Renal cortex interstitium (tissue), 11 donors: ENCODE measurements around the gene FILIP1L. TPM values are rescaled to one million over a fixed set of nuclear protein-coding genes. Genes with fewer than 3 reads are reported as not detected.
"Not testable (repeated sequence)": the region's sequence is repeated elsewhere in the genome, so short reads cannot be mapped to it uniquely, and the experiment has no call there.

Source experiments
- DNase-seq, 11 donors: peaks; one replicate each; pipeline ENCODE4 v3.0.0-alpha.2; 2013; ENCODE audit warnings: low read depth in 9 of 11, low spot score in 4 of 11; ENCODE audit errors: extremely low read depth in 1 of 11
- polyA plus RNA-seq, 3 donors: library from polyadenylated mRNA; unstranded; fragments of 120-200 nt; gene quantifications; one replicate each; pipeline ENCODE4 v1.2.1, GENCODE V29; 2013; ENCODE audit not compliant: insufficient read length in 3 of 3

The FILIP1L gene
- polyA plus RNA-seq, 3 donors = 19.5 to 22.1 (median 21.7) TPM

DNA sequence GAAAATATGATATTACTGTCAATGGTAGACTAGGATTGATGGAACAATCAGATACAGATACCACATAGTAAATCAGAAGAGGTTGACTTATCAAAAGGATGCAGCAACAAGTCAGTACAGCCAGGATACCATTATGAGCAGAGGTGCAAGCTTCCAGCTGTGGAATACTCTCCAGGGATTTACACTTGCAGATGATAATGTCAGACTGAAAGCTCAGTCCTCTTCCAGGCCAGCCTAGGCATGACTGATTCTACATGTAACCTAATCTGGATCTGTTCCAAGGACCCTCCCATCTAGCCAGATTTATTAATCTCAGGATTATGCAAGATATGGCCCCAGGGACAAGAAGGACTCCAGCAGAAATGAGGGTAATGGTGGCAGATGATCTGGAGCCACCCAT is 8.2 kb downstream of the FILIP1L start:
- DNase-seq = no peak

DNA sequence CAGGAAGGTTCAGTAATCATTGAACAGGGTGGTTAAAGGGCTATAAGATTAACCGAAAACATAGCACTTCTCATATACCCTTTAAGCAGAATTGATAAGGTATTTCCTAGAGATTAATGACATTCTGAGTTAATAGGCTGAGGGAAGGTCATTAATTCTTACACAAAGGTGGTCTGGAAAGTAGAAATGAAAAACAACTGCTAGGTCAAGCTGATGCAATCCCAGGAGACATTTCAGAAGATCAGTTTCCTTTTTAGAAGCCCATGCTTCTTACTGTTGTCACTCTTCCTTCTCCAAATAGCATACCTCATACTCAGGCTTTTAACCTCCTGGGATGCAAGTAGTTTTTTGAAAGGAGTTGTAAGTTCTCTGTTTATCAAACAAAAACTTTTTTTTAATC is 8.8 kb downstream of the FILIP1L start:
- no peak for DNase-seq

DNA sequence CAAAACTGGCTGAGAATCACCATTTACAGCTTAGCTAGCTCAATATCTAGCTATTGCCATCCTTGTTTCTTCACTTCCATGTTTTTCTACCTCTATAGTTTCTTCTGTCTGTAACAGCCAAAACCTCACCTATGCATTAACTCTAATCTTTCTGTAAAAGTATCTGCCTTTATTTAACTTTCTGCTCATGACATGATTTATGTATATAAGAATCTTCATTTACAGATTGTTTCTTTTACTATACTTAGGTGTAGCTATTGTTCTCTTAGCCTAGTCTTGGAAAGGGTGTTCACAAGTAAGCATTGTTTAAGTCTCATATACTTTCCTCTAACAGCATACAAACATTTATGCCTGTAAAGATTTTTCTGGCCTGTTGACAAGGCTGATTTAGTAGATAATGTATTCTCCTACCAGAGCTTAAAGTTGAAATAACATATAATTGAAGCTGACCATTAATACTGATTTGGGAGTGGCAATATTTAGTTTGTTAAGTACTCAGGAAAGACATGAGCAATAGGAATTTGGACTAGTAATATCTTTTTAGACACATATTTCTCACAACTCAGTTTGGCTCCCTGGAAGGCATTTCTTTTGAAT is 9.4 kb downstream of the FILIP1L start:
- DNase-seq = no peak

DNA sequence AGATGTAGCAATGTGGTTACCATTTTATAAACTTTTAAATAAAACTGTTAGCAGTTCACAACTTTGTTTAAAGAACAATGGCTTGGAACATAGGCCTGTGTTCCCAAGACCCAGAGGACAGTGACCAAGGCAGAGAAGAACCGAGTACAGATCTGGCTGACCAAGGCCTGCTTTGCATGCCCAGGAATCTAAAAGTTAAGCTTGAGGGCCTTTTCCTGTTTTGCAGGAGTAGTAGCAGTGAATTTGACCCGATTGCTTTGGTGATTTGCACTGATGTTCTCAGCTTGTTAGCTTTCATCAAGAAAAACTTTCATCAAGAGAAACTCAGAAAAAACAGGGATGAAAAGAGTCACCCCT is 9.9 kb downstream of the FILIP1L start:
- DNase-seq = no peak

DNA sequence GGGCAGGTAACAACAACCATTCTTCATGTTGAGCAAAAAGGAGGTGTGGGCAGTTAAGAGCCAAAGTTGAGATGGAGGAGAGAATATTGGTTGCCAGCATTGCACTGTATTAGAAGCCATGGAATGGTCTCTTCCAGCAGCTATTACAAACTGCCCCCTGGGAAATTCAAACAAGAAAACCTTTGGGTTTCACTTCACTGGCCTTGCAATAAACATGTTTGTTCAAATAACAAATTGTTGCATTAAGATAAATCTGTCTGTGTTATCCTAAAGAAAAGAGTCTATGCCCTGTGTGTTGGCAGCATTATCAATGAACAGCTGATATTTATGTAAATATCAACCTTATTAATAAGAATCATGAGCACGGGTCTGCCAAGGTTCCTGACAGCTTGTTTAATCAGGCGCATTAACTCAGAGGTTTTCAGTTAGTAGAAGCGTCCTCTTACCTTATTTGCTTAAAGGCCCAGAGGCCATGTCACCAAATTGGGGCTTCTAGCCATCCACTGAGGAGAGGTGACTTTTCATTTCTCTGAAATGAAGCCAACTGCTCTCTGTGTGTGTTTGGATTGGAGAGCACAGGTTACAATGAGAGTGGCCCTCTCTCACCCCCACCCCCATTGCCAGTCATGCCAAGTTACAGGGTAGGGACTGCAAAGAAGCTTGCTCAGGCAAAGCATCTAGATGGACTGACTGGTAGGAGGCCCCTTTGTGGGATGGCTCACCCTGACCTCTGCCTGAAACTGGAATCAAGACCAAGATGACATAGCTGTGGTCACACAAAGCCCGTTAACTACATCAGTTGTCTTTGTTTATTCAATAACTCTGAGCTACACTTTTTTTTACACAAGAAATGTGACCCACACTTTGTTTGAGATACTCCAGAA is 10.5 kb downstream of the FILIP1L start:
- no peak for DNase-seq

DNA sequence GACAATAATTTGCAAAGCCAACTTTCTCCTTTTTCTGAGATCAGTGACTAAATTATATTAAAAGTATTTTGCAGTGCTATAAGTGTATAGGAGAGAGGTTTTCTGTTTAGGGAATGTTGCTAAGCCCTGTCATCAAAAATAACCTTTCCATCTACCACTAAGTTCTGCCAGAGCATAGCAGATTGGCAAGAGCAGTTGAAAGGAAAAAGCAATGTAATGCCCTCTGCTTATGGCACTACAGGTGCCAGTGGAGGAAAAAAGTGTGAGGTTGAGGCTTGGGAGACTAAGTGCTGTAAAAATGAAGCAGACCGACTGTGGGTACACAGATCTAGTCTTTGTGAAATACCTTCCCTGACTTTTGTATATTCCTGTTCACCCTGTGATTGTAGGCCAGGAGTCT is 11.5 kb downstream of the FILIP1L start:
- DNase-seq = no peak

DNA sequence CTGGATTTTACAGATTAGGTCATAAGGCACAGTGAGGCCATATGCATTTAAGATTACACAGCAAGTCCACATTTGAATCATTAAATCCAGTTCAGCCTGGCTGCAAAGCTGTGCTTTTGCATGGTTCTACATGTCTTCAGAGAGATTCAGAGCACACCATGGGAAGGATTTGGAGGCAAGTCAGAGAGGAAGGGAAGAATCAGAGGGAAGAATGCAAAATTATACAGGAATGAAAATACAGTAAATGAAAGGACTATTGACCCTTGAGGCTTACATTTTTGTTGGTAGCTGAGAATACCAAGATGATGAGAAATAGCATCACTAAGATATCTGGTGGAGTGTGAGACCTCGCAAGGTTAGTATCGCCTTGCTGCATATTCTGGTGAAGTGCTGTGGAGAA is 13.9 kb downstream of the FILIP1L start:
- DNase-seq = no peak

DNA sequence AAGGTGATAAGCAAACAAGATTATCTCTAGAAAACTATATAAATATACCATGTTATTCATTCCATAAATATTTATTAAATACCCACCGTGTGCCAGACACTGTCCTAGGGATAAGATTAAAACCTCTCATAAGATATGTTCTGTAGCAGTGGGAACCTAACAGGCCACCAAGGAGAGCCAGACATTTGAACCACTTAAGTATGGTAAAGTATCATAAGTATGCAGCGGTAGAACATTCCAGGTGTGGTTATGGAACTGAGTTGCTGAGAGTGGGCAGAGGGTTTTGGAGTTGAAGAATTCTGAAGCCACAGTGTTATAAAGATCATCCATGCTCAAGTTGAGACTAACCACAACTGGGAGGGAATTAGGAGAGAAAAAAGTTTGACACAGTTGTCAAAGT is 14.7 kb downstream of the FILIP1L start:
- no peak for DNase-seq

DNA sequence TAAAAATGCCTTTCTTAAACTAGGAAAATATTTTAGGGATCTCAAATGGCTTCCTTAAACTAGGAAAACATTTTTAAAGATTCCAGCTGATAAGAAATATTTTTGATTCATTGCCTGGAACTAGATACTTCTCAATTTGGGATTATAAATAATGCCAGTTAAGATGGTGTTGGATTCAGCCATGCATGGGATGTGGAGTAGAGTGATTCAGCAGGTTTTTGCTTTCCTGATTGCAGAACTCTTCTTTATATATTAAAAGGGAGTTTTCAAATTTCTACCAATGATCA is 15.6 kb downstream of the FILIP1L start:
- DNase-seq = no peak

DNA sequence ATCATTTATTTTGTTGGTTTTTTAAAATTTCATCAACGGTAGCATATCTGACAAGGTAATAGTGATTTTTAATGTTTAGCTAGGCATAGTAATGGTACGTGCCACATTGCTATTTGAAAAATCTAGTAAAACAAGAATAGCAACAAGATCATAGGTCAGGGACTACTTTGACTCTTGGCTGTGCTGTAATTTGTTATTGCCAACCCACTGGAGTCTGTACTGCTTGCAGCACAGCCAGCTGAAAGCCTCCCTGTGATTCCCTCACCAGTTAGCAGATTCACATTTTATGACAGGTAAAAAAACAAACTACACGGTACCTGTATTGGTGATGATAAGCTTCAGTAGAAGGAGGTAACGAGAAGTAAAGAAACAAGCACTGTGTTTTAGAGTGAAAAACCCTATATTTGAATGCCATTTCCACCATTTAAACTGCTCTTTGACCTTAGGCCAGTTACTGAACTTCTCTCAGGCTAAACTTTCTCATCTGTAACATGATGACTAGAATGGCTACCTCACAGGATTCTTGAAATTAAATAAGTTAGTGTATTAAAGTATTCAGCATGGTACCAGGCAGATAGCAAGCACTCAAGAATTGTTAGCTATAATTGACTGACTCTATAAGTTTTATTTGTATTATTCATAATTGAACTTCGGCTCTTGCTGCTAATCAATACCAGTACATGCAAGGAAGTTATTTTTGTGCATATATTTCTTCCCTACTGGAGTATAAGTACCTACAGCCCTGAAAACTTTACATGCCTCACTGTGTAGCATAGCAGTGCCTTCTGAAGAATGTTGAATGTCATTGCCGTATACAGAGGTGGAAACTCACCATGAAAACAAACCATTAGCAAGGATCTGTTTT is 16.1 kb downstream of the FILIP1L start:
- DNase-seq = peak in 1 of 11 donors; percentile 30

DNA sequence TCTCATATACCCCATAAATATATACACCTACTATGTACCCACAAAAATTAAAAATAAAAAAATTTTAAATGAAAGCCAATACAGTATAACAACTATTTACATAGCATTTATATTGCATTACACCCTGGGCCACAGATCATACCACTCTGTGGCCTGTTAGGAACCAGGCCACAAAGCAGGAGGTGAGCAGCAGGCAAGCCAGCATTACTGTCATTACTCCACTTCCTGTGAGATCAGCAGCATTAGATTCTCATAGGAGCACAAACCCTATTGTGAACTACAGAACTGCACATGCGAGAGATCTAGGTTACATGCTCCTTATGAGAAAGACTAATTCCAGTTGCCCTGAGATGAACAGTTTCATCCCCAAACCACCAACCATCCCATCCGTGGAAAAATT is 17.4 kb downstream of the FILIP1L start:
- DNase-seq = no peak

DNA sequence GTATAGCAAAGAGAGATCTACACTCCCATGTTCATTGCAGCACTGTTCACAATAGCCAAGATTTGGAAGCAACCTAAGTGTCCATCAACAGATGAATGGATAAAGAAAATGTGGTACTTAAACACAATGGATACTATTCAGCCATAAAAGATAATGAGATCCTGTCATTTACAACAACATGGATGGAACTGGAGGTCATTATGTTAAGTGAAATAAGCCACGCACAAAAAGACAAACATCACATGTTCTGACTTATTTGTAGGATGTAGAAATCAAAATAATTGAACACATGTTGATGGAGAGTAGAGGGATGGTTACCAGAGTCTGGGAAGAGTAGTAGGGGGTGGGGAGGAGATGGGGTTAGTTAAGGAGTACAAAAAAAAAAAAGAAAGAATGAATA is 18.0 kb downstream of the FILIP1L start:
- DNase-seq = not testable (repeated sequence)

DNA sequence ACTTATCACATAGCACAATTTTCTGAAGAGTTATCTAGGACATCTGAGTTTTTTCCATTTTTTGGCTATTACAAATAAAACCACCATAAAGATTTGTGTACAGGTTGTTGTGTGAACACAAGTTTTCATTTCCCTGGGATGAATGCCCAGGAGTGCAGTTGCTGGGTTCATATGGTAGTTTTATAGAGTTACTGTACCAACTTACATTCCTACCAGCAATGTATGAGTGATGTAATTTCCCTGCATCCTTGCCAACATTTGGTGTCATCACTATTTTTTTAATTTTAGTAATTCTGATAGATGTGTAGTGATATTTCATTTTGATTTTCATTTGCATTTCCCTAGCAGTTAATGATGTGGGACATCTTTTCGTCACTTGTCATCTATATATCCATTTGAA is 20.5 kb downstream of the FILIP1L start:
- no peak for DNase-seq

DNA sequence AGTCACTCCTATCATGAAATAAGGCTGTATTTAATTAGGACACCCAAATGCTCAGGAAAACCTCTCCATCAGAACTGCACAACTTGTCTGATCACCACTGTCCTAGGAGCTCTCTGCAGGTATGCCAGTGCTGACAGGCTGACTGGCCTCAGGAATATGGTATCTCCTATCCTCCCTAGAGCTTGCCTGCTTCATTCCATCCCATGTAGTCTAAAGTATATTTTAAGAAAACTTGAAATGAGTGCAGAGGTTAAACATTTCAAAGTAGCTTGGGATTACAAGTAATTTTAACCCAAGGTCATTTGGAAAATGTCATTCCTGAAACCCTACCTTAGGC is 23.7 kb downstream of the FILIP1L start:
- no peak for DNase-seq

DNA sequence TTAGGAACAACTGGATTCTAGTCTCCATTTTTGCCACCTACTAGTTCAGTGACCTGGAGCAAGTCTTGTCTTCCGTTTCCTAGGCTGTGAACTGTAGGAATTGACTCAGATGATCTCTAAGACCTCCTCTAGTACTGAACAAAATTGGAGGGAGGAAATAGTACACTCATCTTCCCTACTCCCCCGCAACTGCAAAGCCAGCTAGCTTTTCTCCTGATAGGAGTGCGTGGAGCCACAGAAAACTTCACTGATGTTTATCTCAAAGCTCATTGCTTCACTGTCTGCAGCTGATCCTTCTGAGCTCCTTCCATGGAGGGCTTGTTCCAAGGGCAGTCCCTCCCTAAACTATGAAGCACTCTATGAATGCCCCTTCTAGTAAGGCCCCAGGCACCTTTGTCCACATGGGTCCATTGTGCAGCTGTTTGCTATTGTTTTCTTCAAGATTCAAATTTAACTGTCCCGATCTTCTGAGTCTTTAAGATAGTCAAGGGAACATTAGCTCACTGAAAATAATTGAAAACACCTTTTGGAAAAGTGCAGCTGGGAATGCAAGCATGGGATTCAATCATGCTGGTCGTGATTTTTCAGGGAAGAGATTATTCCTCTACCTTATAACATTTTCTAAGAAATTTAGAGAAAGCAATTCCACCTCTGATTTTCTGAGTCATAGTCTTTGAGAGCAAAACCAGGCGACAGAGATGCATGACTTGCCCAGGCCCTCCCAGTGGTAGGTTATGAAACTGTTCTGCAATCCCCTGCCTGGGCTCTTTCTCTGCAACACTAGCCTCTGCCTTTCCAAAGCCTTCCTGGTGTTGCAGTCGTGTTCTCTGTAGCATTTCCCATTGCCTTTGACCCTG is 24.3 kb downstream of the FILIP1L start:
- DNase-seq = no peak

DNA sequence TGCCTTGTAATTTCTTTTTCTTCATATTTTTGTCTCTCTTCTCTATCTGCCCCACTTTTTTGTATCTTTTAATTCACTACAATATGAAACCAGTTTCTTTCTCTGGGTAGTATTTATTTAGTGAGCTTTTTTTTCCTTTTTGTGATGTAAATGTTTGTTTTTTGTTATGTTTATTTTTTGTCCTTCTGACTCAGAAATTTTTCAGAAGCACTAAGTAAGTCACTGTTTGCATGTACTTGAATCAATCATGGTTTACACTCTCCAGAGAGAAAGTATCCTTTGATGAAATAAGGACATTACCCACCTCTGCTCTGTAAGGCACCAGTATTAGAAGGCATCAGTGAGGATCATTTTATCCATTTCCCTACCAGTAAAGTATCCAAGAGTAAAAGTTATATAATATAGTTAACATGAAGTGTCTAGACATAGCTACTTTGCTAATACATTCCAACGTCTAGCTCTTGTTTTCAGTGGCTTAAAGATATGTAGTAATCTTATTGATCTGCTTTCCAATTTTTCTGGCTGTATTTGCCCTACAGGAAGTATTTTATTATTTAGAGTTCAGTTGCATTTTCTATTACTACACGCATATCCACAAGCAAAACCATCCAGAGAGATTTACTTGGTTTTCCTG is 25.4 kb downstream of the FILIP1L start:
- no peak for DNase-seq

DNA sequence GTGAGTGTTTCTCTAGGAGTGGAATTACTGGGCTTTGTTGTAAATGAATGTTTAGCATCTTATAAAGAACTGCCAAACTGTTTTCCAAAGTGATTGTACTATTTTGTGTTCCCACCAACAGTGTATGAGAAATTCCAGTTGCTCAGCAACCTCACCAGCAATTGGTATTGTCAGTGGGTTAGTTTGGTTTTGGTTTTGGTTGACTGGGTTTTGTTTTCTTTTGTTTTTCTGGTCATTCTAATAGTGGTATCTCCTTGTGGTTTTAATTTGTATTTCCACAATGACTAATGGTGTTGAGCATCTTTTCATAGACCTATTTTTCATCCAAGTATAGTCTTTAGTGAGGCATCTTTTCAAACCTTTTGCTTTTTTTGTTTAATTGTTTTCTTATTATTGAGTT is 27.1 kb downstream of the FILIP1L start:
- DNase-seq = no peak

DNA sequence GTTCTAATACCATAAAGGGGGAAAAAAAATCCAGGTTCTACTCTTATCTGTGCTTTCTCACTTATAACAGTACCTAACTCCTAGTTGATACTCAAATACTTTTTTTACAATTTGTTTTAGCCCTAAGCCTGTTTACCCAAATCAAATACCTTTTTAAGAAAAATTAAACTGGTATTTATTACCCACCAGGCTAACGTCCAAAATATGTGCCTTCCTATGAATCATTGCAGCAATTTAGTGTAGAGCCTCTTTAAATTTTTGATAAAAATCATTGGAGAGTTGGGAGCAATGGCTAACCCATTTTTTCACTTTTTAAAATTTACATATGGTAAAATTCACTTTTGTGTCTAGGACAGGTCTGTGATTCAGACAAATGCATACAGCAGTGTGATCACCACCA is 27.9 kb downstream of the FILIP1L start:
- no peak for DNase-seq
